Cardiac fibroblast (primary cell): Measurements from ENCODE around the gene ZNFX1.
A peak's percentile ranks its signal among the peaks of the same experiment; 100 is the strongest.
"Not testable (repeated sequence)": the region's sequence is repeated elsewhere in the genome, so short reads cannot be mapped to it uniquely, and the experiment has no call there.

ENCODE experiments used
- DNase-seq, 2 donors: peaks; one replicate each; pipeline versions ENCODE4 v3.0.0 to v3.0.0-alpha.2; 2010; ENCODE audit warnings: low read depth in 2 of 2
- H3K4me3 ChIP-seq, 2 donors: replicated peaks in 1 of 2; 1 replicate in 1 of 2; 2 replicates in 1 of 2; pipeline ENCODE4 v1.5.1; 2011; ENCODE audit warnings: low read depth in 2 of 2, low read length in 2 of 2, mild to moderate bottlenecking in 2 of 2, moderate library complexity in 1 of 2
- TF ChIP-seq, protein P1 (sequence below): IDR thresholded peaks from one replicate; pipeline ENCODE4 v1.5.1; 2011; ENCODE audit warnings: low read depth, mild to moderate bottlenecking, low read length, inconsistent platforms

The ZNFX1 gene

DNA sequence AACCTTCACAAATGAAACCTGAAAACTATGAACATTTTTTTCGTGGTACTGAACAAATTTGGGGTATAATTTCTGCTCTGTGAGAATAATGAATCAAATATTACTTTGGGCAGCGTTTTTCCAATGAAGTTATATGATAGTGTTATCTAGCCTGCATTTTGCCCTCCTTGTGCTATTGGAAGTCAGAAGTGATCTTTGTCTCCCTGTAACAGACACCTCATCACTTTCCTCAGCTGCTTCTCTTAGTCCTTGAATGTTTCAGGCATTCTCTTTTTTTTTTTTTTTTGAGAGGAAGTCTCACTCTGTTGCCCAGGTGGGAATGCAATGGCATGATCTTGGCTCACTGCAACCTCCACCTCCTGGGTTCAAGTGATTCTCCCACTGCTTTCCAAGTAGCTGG is 48.5 kb downstream of the ZNFX1 start:
- TF ChIP-seq, protein P1, sequence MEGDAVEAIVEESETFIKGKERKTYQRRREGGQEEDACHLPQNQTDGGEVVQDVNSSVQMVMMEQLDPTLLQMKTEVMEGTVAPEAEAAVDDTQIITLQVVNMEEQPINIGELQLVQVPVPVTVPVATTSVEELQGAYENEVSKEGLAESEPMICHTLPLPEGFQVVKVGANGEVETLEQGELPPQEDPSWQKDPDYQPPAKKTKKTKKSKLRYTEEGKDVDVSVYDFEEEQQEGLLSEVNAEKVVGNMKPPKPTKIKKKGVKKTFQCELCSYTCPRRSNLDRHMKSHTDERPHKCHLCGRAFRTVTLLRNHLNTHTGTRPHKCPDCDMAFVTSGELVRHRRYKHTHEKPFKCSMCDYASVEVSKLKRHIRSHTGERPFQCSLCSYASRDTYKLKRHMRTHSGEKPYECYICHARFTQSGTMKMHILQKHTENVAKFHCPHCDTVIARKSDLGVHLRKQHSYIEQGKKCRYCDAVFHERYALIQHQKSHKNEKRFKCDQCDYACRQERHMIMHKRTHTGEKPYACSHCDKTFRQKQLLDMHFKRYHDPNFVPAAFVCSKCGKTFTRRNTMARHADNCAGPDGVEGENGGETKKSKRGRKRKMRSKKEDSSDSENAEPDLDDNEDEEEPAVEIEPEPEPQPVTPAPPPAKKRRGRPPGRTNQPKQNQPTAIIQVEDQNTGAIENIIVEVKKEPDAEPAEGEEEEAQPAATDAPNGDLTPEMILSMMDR: no peak
- no peak overlapping the region for H3K4me3 ChIP-seq
- no peak for DNase-seq

DNA sequence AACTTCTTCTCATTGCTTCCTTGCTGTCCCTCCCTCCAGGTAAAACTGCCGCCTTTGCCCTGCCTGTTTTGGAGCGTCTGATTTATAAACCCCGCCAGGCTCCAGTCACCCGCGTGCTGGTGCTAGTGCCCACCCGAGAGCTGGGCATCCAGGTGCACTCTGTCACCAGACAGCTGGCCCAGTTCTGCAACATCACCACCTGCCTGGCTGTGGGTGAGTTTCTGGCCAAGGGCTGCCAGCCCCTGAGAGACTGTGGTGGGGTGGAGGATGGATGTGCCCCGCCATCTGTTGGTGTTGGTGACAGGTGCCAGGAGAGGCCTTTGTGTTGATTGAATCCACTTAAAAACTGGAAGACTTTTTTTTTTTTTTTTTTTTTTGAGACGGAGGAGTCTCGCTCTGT is 49.2 kb downstream of the ZNFX1 start:
- TF ChIP-seq, protein P1: no peak
- H3K4me3 ChIP-seq: no peak overlapping the region
- no peak for DNase-seq

DNA sequence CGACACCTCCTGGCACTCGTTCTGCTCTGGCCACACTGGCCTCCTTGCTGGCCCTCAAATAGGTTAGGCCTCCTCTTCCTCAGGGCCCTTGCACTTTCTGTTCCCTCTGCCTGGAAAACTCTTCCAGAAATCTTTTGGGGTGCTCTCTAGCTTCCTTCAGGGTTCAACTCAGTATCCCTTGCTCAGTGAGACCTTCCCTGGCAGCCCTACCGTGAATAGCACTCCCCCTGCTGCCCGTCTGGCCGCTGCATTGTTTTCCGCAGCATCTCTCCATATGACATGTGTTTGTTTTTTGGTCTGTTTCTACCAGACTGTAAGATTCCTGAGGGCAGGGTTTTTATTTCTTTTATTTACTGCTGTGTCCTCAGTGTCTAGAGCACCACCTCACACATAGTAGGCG is 52.0 kb downstream of the ZNFX1 start:
- TF ChIP-seq, protein P1: no peak
- DNase-seq: no peak
- H3K4me3 ChIP-seq: no peak overlapping the region

DNA sequence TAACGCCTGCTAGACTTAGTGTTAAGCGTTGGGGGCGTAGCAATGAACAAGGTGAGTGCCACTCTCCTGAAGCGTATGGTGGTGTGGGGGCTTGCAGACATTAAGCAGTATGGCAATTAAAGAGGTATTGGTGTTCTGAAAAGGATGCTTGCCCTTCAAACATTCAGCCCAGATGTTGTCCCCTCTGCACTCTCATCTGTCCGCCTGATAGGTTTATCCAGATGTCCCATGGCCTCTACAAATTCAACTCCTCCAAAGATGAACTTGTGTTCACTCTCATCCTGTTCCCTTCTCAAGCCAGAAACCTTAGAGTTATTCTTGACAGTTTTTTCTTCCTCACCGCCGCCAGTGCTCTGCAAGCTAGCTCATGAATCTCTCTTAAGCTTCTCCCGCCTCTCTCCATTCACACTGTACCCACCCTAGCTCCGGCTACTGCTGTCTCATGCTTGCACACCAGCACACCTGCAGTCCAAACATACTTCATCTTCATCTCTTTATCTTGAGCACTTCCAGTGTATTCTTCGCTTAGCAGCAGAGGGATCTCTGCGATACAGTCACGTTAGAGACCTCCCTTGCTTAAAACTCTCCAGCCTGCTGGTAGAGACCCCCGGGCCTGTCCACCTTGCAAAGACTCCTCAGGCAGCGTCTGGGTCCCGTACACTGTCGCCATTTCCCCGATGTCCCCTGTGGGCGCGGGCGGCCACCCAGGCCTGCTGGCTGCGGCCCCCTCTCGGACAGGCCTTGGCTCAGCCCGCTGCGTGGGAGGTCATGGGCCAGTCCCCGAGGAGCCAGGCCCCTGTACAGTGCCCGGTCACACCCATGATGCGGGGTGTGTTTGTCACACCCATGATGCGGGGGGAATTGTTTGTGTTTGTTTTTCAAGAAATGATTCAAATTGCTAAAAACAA is 57.7 kb downstream of the ZNFX1 start:
- TF ChIP-seq, protein P1: no peak
- DNase-seq: no peak
- peak overlapping the region; percentile 72 to 77 for H3K4me3 ChIP-seq

DNA sequence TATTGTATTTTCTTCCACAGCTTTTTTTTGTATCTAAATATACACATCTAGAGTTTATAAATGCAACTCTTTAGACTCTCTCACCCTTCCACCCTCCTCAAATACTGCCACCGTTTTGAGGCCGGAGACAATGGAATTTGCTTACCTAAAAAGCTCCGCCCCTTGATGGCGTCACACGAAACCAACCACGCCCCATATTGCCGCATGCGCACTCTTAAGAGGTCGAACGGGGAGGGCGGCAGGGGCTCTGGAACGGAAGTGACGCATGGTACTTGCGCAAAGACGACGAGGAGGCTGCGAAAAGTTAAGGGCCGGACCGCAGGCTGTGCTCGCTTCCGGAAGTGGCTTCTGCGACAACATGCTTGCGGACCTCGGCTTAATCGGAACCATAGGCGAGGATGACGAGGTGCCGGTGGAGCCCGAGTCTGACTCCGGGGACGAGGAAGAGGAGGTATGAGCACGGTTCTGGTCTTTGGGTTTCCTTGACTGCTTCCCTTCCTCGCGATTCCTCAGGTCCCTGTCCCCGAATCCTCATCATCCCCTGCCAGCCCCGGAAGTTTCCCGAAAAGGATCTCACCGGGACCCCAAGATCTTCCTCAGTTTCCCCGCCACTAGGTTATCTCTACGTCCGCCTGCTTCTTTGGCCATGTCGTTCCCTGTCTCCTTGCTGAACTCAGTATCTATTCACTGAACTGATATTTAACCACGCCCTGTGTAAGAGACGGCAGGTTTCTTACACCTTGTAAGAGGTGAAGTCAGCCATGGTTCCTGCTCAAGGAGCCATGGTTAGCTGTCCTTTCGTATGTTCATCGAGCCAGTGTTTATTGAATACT is 58.5 kb downstream of the ZNFX1 start, which contains the start of gene DDX27:
TSS of gene DDX27 (plus strand) at position 326 of the 833 bp plus-strand sequence. CDS start at position 359, 33 bp downstream.
- TF ChIP-seq, protein P1: no peak
- peak; percentile 100 for DNase-seq
- H3K4me3 ChIP-seq: peak within 1 kb of the TSS; percentile 72 to 77

DNA sequence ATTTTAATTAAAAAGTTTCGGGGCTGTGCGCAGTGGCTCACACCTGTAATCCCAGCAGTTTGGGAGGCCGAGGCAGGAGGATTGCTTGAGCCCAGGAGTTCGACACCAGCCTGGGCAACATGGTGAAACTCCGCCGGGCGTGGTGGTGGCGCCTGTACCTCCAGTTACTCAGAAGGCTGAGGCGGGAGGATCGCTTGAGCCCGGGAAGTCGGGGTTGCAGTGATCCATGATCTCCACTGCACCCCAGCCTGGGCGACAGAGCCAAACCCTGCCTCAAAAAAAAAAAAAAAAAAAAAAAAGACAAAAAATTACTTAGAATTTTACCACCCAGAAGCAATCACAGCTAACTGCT is 59.1 kb downstream of the ZNFX1 start:
- DNase-seq, H3K4me3 ChIP-seq: not testable (repeated sequence)

DNA sequence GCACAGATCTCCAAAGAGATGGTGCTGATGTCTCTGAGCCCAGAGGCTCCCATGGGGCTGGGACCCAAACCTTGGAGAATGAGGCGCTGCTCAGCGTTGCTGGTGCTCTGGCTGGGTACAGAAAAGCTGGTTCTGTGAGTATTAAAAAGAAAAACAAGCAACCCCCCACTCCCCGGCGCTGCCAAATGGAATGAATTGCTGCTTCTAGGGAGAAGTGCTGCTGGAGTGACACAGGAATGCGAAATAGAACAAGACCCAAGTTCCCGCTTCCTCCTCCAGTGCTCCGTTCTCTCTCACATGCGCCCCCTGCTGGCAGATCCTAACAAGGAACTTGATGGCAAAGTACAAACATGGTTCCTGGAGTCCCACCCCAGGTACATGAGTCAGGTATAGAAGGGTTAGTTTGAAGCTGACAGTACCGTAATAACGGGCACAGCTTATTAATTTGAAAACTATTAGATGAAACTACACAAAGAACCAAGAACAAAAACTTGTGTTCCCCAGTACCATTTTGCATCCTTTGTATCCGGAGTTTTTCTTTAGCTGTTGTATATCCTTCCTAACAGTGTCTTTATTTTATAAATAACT is 60.8 kb downstream of the ZNFX1 start:
- H3K4me3 ChIP-seq: no peak overlapping the region
- TF ChIP-seq, protein P1: peak; percentile 88
- peak; percentile 94 for DNase-seq
